Fibroblast of the conjunctiva (primary cell): ENCODE measurements around the gene SPDYE2.
"Not testable (repeated sequence)": the region's sequence is repeated elsewhere in the genome, so short reads cannot be mapped to it uniquely, and the experiment has no call there.

Experiments used
- DNase-seq: peaks from one replicate; pipeline ENCODE4 v3.0.0-alpha.2; 2010; ENCODE audit warnings: low read depth

Gene SPDYE2, protein sequence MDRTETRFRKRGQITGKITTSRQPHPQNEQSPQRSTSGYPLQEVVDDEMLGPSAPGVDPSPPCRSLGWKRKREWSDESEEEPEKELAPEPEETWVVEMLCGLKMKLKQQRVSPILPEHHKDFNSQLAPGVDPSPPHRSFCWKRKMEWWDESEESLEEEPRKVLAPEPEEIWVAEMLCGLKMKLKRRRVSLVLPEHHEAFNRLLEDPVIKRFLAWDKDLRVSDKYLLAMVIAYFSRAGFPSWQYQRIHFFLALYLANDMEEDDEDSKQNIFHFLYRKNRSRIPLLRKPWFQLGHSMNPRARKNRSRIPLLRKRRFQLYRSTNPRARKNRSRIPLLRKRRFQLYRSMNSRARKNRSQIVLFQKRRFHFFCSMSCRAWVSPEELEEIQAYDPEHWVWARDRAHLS

GRCh38 chr7:102550808-102551422 is at the start of gene SPDYE2:
Gene SPDYE2, plus strand, starts transcription at chr7:102551226. Its CDS starts 2,030 bp downstream, at chr7:102553256.
- not testable (repeated sequence) for DNase-seq

DNA sequence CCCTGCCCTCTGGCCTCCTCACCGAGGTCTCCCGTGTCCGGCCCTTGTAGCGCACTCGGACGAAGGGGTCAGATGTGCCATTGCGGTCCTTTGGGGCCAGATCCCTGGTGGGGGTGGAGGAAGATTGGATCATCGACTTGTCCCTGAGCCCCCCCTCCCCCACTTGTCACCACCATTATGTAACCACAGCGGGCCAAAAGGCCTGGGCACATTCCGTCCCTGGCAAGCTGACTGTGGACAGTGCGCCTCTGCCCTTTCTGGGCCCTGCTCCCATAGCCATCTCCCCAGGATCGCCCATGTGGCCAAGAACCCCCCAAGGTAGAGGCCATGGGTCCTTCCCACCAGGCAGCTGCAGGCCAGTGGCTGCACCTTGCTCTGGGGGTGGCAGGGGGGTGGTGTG is 47.9 kb upstream of the SPDYE2 start:
- not testable (repeated sequence) for DNase-seq

- DNase-seq = not testable (repeated sequence)
Observed at GRCh38 chr7:102505298-102506185, 45.5 kb upstream of the SPDYE2 start.

DNA sequence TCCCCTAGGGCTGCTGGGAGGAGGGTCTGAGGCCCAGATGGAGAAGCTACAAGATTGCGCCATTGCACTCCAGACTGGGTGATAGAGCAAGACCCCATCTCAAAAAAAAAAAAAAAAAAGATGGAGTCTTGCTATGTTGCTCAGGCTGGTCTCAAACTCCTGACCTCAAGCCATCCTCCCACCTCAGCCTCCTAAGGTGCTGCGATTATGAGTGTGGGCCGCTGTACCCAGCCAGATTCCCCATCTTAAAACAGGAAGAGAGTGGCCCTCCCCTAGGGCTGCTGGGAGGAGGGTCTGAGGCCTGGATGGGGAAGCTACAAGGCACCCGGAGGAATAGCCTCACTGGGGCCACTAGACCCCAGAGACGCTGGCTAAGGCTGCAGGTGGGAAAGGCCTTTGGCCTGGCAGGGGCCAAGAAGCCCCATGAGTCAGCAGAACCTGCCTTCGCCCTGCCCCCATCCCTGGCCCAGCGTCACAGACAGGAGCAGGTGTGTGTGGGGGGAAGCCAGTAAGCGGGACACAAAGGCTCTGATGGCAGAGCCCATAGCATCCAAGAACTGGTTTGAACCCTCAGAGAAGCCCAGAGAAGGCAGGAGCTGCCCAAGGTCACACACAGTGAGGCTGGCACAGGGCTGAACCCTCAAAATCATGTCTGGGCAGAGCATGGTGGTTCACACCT is 43.5 kb upstream of the SPDYE2 start:
- not testable (repeated sequence) for DNase-seq

DNA sequence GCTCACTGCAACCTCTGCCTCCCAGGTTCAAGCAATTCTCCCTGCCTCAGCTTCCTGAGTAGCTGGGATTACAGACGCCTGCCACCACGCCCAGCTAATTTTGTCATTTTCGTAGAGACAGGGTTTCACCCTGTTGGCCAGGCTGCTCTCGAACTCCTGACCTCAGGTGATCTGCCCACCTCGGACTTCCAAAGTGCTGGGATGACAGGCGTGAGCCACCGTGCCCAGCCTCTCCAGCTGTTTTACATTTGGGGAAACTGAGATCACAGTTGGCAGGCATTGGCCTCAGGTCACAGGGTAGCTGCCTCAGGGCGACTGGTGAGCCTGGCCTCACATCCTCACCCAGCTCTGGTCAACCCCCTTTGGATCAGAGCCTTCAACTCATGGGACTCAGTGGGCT is 40.5 kb upstream of the SPDYE2 start:
- not testable (repeated sequence) for DNase-seq

DNA sequence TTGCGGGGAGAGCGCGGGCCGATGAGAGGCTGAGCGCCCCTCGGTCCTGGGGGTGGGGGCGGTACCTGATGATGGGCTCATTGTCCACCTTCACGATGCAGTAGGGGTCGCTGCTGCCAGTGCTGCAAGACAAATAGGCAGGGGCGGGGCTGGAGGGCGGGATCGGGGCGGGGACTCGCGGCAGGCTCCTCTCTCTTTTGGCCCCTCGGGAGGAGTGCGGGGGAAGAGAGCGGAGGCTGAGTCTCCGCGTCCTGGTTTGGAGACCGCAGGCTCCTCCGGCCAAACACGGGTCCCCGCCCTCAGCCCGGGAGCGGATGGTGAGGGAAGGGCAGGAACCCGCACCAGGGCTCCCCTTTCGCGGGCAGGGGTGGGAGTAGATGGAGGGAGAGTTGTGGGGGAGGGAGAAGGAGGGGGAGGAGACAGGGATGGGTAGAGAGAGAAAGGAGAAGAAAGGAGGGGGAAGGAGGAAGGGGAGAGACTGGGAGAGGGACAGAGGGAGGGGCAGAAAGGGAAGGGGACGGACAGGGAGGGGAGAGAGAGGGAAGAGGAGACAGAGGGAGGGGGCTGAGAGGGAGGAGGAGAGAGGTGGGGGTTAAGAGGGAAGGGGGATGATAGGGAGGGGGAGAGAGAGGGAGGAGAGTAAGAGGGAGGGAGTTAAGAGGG is 39.0 kb upstream of the SPDYE2 start:
- DNase-seq = not testable (repeated sequence)

DNA sequence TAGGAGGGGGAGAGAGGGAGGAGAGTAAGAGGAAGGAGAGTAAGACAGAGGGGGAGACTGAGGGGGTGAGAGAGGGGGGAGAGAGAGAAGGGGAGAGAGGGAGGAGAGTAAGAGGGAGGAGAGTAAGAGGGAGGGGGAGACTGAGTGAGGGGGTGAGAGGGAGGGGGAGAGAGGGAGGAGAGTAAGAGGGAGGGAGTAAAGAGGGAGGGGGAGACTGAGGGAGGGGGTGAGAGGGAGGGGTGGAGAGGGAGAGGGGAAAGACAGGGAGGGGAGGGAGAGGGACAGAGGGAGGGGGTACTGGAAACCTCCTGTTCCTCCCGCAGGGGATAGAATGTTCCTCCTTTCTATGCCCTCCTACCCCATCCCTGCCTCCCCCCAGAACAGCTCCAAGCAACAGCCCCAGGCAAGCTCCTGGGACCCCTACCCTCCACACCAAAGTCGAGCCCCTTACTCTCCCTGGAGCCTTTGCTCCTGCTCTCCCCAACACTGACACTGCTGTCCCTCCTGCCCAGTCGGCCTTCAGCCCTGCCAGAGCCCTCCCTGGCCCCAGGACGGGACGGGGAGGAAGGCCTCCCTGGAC is 38.3 kb upstream of the SPDYE2 start:
- DNase-seq = peak; percentile 82

GRCh38 chr7:102514881-102515721 is 35.9 kb upstream of the SPDYE2 start:
- DNase-seq = not testable (repeated sequence)

DNA sequence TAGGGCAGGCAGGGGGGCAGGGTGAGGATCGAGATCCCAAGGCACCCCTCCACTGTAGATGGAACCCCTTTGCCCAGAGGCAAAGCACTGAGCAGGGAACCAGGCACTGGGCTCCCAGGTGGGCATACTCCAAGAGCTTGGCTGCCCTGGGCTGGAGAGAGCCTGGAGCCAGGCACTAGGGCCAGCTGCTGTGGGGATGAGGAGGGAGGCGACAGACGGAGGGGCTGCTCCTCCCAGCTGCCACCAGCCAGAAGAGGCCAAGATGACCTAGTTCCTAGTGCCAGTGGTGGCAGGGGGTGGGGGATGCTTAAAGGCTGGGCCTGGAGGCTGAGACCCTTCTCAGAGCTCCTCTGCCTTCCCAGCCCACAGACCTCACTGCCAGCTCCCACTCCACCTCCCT is 35.1 kb upstream of the SPDYE2 start:
- not testable (repeated sequence) for DNase-seq

- not testable (repeated sequence) for DNase-seq
Observed at GRCh38 chr7:102516951-102517350, 34.1 kb upstream of the SPDYE2 start.

DNA sequence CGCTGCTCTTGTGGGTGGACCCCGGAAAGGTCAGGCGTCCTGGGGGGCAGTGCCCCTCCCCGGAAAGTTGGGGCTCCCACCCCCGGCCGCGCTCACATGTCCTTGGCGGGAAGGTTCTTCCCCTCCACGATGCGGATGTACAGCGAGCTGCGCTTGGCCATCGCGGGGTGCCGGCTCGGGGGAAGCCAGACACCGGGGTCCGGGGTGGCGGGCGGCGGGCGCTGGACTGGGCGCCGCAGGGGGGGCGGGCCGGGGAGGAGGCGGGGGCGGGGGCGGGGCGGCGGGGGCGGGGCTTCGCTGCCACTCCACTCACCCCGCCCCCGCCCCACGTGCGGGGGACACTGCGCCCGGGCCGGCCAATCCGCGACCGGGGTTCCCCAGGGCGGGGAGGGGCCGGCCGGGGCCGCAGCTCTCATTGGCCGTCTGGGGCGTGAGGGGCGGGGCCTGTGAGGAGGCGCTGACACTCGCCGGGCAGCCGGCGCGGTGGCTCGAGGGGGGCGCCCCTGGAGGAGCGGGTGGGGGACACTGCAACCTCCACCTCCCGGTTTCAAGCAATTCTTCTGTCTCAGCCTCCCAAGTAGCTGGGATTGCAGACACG is 33.4 kb upstream of the SPDYE2 start, which contains the start of gene RASA4B:
Gene RASA4B, minus strand, starts transcription at position 228 of the 598 bp plus-strand sequence. Its CDS starts 67 bp downstream, at position 161.
- DNase-seq = not testable (repeated sequence)

GRCh38 chr7:102520797-102521196 is 30.2 kb upstream of the SPDYE2 start:
- not testable (repeated sequence) for DNase-seq

DNA sequence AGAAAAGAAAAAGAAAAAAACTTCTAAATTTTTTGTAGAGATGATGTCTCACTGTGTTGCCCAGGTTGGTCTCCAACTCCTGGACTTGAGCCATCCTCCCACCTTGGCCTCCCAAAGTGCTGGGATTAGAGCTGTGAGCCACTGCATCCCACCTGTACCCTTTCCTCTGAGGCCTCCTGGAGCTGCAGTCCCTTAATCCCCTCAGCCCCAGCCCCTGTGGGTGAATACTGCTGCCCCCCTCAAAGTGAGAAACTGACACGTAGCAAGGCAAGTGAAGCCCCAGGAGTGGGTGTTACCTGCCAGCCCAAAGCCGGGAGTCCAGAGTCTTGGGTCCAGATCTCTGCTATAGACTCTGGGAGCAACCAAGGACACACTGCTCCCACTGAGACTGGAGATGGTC is 26.2 kb upstream of the SPDYE2 start:
- DNase-seq = not testable (repeated sequence)

GRCh38 chr7:102527182-102527581 is 23.8 kb upstream of the SPDYE2 start:
- not testable (repeated sequence) for DNase-seq

DNA sequence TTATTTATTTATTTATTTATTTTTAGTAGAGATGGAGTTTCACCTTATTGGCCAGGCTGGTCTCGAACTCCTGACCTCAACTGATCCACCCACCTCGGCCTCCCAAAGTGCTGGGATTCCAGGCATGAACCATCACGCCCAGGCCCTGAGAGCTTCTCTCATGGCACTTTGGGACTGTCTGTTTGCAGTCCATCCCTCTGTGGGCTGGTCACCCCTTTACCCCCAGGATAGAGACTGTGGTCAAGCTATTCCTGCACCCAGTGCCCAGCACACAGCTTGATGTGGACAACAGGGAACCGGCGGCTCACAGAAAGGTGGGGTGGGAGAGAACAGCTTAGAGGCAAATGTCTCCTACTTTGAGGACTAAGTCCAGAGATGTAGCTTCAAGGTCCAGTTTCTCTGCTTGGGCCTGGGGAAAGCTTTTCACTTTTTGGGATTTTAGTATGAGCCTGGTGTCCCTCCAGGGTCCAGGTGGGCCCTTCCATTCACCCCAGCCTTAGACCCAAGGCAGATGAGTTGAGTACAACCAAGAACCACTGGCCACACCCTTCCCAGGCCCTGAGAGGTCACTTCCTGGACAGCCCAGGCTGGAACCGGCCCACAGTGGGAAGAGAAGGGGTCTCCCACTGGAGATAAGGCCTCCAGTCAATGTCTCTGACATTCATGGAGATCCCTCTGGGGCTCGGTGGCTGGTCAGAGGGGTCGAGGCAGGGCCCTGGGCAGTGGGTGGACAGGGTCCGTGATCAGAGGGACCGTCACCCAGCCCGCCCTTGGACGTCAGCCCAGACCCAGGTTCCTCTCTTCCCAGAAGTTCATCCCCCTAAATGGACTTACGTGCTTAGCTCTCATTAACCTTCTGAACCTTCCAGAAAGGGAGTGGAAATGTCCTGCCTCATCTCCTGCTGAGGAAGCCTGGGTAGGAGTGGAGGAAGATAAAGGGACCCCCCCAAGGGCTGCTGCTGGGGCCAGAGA is 22.9 kb upstream of the SPDYE2 start:
- not testable (repeated sequence) for DNase-seq

DNA sequence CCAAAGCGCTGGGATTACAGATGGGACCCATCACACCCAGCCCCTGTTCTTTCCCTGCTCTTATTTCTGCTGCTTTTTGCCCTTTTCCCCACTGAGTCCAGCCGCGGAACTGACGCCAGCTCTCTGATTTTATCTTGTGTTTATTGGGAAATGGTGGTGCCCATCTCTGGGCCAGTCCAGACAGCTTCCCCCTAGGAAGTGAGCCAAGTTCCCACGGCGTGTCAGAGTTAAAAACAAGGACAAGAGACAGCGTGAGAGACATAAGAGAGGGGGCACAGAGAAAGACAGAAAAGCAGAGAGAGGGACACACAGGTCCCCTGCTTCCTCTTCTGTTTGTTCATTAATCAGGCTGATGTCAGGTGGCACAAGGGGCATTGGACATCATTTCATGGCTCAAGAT is 19.4 kb upstream of the SPDYE2 start:
- not testable (repeated sequence) for DNase-seq

DNA sequence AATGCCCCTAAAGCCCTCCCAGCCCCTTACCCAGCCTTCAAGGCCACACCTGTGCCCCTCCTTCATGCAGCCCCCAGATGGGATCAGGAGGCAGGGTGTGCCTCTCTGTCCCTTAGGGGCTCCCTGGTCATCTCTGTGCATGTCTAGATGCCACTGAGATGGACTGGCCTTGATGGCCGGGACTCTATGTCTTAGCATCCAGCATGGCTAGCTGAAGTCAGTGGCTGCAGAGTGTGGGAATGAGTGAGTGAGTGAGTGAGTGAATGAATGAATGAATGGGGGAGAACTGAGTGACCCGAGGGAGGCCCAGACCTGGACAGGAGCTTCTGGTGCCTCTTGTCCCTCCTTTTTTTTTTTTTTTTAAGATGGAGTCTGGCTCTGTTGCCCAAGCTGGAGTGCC is 18.9 kb upstream of the SPDYE2 start:
- DNase-seq = not testable (repeated sequence)

- DNase-seq = not testable (repeated sequence)
Observed at GRCh38 chr7:102535062-102535615, 15.9 kb upstream of the SPDYE2 start.
